Neuron (in vitro differentiated cells): ENCODE measurements around the gene S100A3.
"Not testable (repeated sequence)": the region's sequence is repeated elsewhere in the genome, so short reads cannot be mapped to it uniquely, and the experiment has no call there.

Source experiments
- H2AFZ ChIP-seq: one replicate; pipeline ENCODE4 v1.6.1; 2013; ENCODE audit warnings: low read depth, mild to moderate bottlenecking, inconsistent platforms, low read length, moderate library complexity
- H3K27me3 ChIP-seq: one replicate; pipeline ENCODE4 v1.6.1; 2013; ENCODE audit warnings: low read length; ENCODE audit not compliant: insufficient read depth
- H3K36me3 ChIP-seq: one replicate; pipeline ENCODE4 v1.6.1; 2013; ENCODE audit warnings: low read length; ENCODE audit not compliant: insufficient read depth
- H3K4me1 ChIP-seq: one replicate; pipeline ENCODE4 v1.6.1; 2013; ENCODE audit warnings: low read length; ENCODE audit not compliant: insufficient read depth
- H3K4me3 ChIP-seq: 2 replicates; pipeline ENCODE4 v1.5.1; 2013; ENCODE audit warnings: mild to moderate bottlenecking, low read length, moderate library complexity
- H3K9me3 ChIP-seq: one replicate; pipeline ENCODE4 v1.6.1; 2013; ENCODE audit warnings: low read length

Gene S100A3

DNA sequence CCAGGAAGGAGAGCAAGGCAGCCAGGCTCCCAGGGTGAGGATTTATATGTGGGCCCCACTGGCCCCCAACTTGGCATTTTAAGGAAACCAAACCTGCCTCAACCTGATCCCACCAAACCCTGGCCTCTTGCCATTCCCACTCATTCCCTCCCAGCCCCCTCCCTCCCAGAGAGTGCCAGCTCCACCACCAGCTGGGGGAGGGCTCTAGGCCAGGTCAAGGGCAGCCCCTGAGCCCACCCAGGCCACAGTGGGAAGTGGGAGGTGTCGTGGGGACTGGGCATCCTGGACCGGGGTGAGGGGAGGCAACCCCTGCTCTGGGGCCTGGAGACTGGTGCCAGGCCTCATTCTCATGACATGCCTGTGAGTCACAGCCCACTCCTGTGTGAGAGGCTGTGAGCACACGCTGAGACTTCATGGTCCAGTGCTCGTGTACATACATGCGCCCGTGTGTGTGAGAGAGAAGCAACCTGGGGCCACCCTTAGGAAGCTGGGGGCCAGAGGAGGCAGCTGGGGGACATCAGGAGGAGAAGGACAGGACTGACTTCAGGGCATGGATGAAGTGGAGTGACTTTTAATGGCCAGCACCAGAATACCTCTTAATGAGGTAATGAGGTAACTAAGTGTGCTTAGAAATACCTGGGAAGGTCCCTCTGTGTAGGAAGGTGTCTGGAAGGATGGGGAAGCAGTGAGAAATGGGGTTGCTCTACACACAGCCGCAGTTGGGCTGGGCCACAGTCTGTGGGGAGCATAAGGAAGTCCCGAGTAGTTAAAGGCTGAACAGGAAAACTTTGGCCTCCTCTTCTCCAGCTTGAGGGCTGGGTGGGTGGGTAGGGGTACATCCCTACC lies 16.7 kb upstream of the S100A3 start, which contains the start of gene S100A2:
Gene S100A2, minus strand, starts transcription at position 316 of the 846 bp plus-strand sequence. CDS start 1,967 bp downstream, outside the sequence.
- H3K4me3 ChIP-seq: no peak within 1 kb of the TSS
- H2AFZ ChIP-seq: peak within 1 kb of the TSS; percentile 21
- H3K36me3 ChIP-seq: no peaks in the 10 kb centered on the region
- no peaks in the 10 kb centered on the region for H3K9me3 ChIP-seq
- no peaks in the 10 kb centered on the region for H3K27me3 ChIP-seq
- peaks cover 19% of the 10 kb centered on the region for H3K4me1 ChIP-seq

DNA sequence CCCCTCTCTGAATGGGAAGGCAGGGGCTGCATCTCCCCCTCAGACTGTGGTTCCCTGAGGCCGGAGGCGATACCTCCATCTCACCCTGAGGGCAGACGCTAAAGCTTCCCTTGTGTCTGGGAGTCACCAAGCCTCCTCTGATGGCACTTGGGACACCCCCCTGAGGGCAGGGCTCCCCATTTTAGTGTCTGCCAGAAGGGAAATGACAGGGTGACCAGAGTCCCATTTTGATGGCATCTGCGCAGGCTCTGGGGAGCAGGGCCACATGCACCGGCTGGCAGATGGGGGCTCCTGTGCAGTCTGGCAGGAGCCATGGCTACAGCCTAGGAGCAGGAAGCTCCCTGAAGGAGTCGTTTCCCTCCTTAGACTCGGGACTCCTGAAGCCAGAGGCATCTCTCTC lies 14.9 kb upstream of the S100A3 start:
- Histone ChIP-seq H3K36me3 (no peaks in the 10 kb centered on the region), H3K4me1 (peaks cover 18% of the 10 kb centered on the region), H3K4me3 (no peak overlapping the region), H3K9me3 (no peaks in the 10 kb centered on the region), H3K27me3 (no peaks in the 10 kb centered on the region), H2AFZ (no peak overlapping the region)

DNA sequence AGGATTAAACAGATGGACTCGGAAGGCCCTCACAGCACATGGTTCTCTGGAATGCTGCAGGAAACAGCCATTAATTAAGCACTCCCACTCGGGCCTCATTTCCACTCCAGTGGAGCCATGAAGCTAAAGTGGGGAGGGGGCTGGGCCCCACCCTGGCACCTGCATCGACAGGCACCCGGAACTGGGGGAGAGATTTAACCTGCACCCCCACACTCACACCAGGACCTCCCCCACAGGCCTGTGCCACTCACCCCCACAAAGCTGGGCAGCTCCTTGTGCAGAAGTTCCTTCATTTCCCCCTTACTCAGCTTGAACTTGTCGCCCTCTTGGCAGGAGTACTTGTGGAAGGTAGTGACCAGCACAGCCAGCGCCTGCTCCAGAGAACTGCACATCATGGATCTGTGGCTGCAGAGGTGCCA lies 14.4 kb upstream of the S100A3 start:
- Histone ChIP-seq H3K36me3 (no peaks in the 10 kb centered on the region), H2AFZ (no peak overlapping the region), H3K27me3 (no peaks in the 10 kb centered on the region), H3K4me3 (no peak overlapping the region), H3K4me1 (peaks cover 15% of the 10 kb centered on the region), H3K9me3 (no peaks in the 10 kb centered on the region)

DNA sequence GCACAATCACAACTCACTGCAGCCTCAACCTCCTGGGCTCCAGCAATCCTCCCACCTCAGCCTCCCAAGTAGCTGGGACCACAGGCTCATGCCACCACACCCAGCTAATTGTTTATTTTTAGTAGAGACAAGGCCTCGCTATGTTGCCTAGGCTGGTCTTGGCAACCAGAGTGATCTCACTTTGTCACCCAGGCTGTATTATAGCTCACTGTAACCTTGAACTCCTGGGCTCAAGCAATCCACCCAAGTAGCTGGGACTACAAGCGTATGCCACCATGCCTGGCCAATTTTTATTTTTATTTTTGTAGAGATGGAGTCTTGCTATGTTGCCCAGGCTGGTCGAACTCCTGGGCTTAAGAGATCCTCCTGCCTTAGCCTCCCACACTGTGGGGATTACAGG lies 13.0 kb upstream of the S100A3 start:
- not testable (repeated sequence) for H3K9me3 ChIP-seq, H3K27me3 ChIP-seq, H3K4me3 ChIP-seq, H2AFZ ChIP-seq, H3K36me3 ChIP-seq
- peaks cover 15% of the 10 kb centered on the region for H3K4me1 ChIP-seq

DNA sequence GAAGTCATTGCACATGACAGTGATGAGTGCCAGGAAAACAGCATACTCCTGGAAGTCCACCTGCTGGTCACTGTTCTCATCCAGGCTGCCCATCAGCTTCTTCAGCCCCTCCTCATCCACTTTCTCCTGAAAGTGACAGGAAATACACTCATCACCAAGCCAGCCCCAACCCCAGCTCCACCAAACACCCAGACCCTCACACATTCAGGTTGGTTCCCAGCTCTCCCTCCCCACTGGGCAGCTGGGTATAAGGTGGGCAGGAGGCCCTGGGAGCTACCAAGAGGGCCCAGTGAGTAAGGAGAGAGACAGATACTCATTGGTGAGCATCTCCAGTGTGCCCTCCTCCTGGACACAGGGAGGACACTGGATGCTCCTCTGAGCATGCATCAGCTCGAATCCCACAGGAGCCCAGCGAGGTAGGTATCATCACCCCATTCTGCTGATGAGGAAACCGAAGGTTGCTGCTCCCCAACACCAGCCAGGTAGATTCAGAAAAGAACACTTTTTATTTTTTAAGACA lies 12.5 kb upstream of the S100A3 start:
- H3K4me1 ChIP-seq: peaks cover 10% of the 10 kb centered on the region
- H3K36me3 ChIP-seq: no peaks in the 10 kb centered on the region
- no peaks in the 10 kb centered on the region for H3K27me3 ChIP-seq
- H3K9me3 ChIP-seq: no peaks in the 10 kb centered on the region
- H2AFZ ChIP-seq: no peak overlapping the region
- H3K4me3 ChIP-seq: no peak overlapping the region

DNA sequence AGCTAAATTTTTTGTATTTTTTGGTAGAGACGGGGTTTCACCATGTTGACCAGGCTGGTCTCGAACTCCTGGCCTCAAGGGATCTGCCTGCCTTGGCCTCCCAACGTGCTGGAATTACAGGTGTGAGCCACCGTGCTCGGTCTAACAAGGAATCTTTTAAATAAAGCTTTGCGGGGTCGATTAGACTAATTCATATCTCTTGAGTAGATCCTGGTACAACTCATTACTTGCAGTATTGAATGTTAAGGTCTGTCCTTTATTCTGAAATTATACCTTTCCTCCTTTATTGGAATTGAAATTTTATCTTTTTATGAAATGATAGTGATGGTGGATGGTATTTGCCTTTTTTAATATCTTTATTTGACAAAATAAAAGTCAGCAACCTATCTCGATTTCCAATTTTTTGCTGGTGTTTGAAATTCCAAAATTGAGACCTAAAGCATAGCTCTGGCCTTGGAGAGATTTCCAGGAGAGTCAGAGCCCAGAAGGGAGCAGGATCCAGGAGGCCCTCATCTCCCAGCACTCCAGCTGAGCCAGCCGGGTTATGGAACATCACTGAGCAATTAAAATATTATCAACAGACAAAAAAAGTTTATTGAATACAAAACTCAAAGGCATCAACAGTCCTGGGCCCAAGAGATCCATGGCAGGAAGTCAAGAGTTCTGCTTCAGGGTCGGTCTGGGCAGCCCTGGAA lies 11.9 kb upstream of the S100A3 start:
- Histone ChIP-seq H3K36me3 (no peaks in the 10 kb centered on the region), H3K9me3 (no peaks in the 10 kb centered on the region), H2AFZ (no peak overlapping the region)

DNA sequence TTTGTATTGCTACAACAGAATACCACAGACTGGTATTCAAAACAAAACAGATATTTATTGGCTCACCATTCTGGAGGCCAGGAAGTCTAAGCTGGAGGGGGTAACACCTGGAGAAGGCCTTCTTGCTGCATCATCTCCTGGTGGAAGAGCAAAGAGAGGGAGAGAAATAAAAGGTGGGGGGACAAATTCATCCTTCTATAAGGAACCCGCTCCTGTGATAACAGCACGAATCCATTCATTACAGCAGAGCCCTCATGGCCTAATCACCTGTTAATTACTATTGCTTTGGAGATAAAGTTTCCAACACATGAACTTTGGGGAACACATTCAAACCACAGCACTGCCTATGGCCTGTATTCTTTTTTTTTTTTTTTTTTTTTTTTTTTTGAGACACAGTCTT lies 11.2 kb upstream of the S100A3 start:
- no peaks in the 10 kb centered on the region for H3K36me3 ChIP-seq
- H3K9me3 ChIP-seq: no peaks in the 10 kb centered on the region
- no peaks in the 10 kb centered on the region for H3K4me1 ChIP-seq
- no peak overlapping the region for H2AFZ ChIP-seq
- no peak overlapping the region for H3K4me3 ChIP-seq
- H3K27me3 ChIP-seq: no peaks in the 10 kb centered on the region

More for the DNA sequence above, 11.9 kb upstream of the S100A3 start:
- Histone ChIP-seq H3K4me3 (no peak overlapping the region), H3K4me1 (peaks cover 5% of the 10 kb centered on the region), H3K27me3 (no peaks in the 10 kb centered on the region)

DNA sequence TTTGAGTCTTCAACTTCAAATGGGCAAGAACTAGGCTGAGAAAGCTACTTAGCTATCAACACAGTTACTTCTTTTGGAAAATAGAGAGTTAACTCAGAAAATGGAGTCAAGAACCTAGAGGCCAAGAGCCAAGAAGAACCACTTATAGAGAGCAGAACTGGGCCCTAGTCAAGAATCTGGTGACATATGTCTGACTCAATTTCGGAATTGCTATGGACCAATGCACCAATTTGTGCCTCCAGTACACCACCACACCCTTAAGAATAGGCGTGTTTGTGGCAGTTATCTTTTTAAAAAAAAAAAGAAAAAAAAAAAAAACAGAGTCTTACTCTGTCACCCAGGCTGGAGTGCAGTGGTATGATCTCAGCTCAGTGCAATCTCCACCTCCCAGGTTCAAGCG lies 8.8 kb upstream of the S100A3 start:
- H3K4me3 ChIP-seq: no peak overlapping the region
- no peaks in the 10 kb centered on the region for H3K9me3 ChIP-seq
- H3K27me3 ChIP-seq: no peaks in the 10 kb centered on the region
- H3K4me1 ChIP-seq: no peaks in the 10 kb centered on the region
- no peaks in the 10 kb centered on the region for H3K36me3 ChIP-seq
- H2AFZ ChIP-seq: no peak overlapping the region

DNA sequence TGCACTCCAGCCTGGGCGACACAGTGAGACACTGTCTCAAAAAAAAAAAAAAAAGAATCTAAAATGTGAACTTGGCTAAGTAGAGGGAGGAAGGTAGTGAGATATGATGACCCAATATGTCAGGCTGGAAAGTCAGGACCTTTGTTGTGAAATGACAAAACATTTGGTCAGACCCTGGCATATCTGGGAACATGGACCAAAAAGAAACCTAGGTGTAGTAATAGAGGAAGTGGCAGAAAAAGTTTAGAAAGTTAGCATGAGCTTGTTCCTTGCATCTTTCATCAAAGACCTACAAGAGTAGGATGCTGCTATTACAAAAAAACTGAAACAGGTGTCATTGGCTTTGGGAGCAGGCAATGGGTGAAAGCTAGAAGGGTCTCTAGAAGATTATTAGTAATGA lies 7.3 kb upstream of the S100A3 start:
- Histone ChIP-seq H3K9me3 (no peaks in the 10 kb centered on the region), H3K27me3 (no peaks in the 10 kb centered on the region), H2AFZ (no peak overlapping the region), H3K4me3 (no peak overlapping the region), H3K4me1 (no peaks in the 10 kb centered on the region), H3K36me3 (no peaks in the 10 kb centered on the region)

DNA sequence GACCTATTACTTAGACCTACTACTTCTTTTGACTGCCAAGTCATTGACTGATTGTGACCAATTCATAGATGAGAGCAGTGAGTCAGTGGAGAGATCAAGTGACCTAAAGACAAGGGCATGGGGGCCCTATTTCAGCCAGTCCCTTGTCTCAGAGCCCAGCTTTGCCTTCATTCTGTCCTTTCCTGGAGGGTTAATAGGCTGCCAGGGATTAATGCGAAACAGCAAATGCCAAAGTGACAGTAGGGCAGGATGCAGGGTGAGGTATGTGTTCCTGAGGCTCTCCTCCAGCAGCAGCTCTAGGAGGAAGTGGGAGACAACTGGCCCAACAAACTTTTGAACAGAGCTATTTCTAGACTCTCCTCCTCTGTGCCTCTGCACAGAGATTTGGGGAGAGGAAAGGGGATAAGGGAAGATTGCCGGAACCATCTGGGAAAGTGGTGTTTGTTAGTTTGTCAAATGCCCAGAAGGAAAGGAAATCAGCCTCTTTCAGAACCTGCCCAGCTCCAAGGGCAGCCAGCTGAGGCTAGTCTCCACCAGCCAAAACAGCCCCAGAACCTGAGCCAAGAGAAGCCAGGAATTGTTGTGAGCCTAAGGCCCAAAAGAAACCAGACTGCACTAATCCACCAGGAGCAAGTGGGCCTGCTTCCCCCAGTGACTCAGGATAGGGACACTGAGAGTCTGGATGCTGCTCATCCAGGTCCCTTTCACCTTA lies 4.9 kb upstream of the S100A3 start:
- Histone ChIP-seq H3K36me3 (no peaks in the 10 kb centered on the region), H3K4me1 (no peaks in the 10 kb centered on the region), H2AFZ (no peak overlapping the region), H3K27me3 (peaks cover 17% of the 10 kb centered on the region), H3K9me3 (no peaks in the 10 kb centered on the region), H3K4me3 (no peak overlapping the region)

DNA sequence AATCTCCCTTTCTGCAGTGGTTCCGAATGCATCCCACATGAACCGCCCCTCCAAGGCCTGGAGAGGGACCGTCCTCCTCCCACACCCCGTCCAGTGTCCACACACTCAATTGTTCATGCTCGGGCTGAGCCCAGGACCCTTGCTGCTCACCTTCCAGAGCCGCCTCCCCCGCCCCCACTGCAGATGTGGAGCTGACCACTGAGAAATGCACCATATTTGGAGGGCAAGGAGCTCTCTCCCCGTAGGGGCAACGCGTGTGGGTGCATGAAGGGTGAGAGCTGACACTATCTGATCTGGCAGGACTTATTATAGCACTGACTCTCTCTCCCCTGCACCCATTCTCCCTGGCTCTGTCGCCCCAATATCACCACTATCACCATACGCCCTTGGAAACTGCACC lies 4.0 kb upstream of the S100A3 start:
- Histone ChIP-seq H3K36me3 (no peaks in the 10 kb centered on the region), H3K27me3 (peaks cover 17% of the 10 kb centered on the region), H3K9me3 (no peaks in the 10 kb centered on the region), H3K4me1 (no peaks in the 10 kb centered on the region), H3K4me3 (no peak overlapping the region), H2AFZ (no peak overlapping the region)

DNA sequence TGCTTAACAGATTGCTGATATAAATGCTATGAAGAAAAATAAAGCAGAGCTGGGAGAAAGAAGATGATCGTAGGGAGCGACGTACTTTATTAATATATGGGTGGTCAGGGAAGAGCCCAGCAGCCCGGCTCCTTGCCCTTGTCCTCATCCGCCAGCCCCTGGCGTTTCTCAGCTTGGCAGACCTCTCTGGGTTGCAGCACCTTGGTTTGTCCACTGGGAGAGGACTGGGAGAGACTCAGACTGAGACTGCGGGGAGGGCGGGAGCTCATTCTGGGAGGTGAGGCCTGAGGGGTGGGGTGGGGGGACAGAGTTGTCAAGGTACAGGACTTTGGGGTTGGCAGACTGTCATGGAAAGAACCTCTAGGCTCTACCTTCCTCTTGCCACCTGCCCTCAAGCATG lies 3.3 kb upstream of the S100A3 start:
- no peaks in the 10 kb centered on the region for H3K9me3 ChIP-seq
- H3K4me3 ChIP-seq: no peak overlapping the region
- H3K36me3 ChIP-seq: no peaks in the 10 kb centered on the region
- H3K27me3 ChIP-seq: peaks cover 17% of the 10 kb centered on the region
- H3K4me1 ChIP-seq: no peaks in the 10 kb centered on the region
- H2AFZ ChIP-seq: no peak overlapping the region
